Inferior parietal cortex (tissue), 1 donor: ENCODE measurements around the gene SMARCA4.
A peak's percentile ranks its signal among the peaks of the same experiment; 100 is the strongest.

Experiments
- DNase-seq: peaks from one replicate; pipeline ENCODE4 v3.0.0-alpha.2; 2016; ENCODE audit errors: extremely low spot score

SMARCA4 gene

GRCh38 chr19:11033251-11033650, 72.4 kb downstream of the SMARCA4 start:
- no peak for DNase-seq

GRCh38 chr19:11033763-11034162, 72.9 kb downstream of the SMARCA4 start:
- no peak for DNase-seq

DNA sequence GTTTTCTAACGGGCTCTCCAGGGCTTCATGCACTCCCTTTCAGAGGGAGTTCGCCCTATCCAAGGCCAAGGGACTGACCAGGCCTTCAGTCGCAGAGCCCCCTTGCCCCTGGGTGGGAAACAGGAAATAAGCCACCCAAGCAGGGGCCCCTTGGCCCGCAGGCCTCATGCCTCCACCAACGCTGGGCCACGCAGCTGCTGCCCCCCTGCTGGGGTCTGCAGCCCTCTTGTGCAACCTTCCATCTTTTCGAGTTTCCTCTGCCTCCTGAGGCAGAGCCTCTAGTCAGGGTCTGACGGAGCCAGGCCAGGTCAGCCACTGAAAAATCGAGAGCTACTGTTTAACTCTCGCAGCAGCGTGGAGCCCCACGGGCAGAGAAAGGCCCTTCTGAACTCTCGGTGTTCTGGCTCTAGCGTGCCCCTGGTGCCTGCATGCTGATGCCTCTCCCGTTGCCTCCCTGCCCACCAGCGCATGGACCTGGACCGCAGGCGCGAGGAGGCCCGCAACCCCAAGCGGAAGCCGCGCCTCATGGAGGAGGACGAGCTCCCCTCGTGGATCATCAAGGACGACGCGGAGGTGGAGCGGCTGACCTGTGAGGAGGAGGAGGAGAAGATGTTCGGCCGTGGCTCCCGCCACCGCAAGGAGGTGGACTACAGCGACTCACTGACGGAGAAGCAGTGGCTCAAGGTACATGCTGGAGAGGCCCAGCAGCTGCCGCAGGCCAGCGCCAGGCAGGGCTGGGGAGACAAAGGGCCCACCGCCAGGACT, 73.8 kb downstream of the SMARCA4 start:
- DNase-seq, result no peak

GRCh38 chr19:11035441-11036377, 74.9 kb downstream of the SMARCA4 start:
- peak; percentile 78 for DNase-seq

GRCh38 chr19:11038511-11038910, 77.7 kb downstream of the SMARCA4 start:
- DNase-seq, result no peak

GRCh38 chr19:11041194-11041593, 80.4 kb downstream of the SMARCA4 start:
- DNase-seq, result no peak

DNA sequence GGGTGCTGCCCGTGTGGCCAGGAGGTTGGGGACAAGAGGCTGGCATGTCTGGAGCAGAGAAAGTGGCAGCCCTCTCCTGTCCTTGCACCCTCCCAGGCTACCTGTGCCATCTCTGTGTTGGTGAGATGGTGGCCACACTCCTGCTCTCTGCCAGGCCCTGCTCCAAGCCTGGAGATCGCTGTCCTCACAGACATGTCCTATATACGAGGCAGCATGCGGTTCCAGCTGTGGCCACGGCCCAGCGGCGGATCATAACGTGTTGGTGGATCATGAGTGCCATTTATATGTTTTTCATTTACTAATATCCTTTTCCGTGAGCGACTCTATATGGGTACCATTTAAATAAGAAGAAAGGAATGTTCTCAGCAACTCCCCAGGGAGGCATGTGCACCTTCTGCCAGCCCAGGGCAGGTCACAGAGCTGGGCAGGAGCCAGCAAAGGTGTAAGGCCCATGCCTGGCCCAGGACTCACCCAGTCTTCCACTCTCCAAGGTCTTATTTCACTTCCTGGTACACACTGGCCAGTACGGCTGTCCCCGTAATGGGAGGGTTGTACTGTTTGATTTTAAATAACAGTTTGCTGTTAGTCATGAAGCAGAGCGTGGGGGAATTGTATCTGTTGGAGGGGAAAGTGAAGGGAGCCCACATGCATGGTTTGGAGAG, 81.3 kb downstream of the SMARCA4 start:
- DNase-seq, result no peak

GRCh38 chr19:11044431-11044830, 83.6 kb downstream of the SMARCA4 start:
- DNase-seq, result no peak

DNA sequence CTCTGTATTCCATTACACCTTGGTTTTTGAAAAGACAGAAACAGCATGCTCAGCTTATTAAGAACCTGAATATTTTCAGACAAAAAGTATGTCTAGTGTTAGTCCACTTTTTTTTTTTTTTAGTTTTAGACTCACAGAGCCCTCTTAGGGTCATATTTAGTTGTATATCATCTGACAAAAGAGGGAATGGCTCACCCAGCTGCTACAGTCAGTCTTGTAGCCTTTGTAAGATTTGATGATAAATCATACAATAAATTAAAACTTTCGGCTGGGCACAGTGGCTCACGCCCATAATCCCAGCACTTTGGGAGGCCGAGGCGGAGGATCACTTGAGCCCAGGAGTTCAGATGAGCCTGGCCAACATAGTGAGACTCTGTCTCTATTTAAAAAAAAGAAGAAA, 84.7 kb downstream of the SMARCA4 start:
- no peak for DNase-seq

GRCh38 chr19:11046605-11047354, 86.0 kb downstream of the SMARCA4 start:
- DNase-seq, result no peak

- no peak for DNase-seq
Measured at GRCh38 chr19:11047866-11048265, 87.0 kb downstream of the SMARCA4 start.

- no peak for DNase-seq
Measured at GRCh38 chr19:11050323-11051114, 89.7 kb downstream of the SMARCA4 start.

DNA sequence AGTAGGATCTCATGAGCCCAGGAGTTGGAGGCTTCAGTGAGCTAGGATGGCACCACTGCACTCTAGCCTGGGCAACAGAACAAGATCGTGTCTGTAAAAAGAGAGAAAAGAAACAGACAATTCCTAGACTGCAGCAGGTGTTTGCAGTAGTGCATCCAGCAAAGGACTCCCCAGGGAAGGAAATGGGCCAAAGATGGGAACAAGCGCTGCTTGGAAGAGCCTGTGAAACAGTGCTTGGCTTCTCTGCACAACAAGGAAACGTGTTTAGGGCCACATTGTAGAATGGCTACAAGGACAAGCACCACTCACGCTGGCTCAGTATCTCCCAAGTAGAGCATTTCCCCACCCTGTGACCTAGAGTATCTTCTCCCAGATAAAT, 93.0 kb downstream of the SMARCA4 start:
- DNase-seq, result no peak

DNA sequence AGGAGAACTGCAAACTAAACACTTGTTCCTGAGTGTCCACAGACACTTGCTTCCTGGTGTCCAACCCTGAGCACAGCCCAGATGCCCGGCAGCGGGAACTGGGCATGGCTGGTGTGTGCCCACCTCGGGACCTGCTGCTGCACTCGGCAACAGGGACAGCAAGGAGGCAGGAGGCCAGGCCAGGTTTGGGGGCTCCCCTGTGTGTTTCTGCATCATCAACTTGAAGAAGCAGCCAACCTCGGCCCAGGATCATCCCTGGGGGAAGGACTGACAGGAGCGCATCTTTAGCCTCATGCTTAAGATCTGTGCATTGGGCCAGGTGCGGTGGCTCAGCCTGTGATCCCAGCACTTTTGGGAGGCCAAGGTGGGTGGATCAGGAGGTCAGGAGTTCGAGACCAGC, 93.4 kb downstream of the SMARCA4 start:
- DNase-seq, result no peak

GRCh38 chr19:11054628-11055027, 93.8 kb downstream of the SMARCA4 start:
- DNase-seq, result no peak

GRCh38 chr19:11058246-11059030, 97.6 kb downstream of the SMARCA4 start:
- DNase-seq, result no peak

- DNase-seq, result no peak
Measured at GRCh38 chr19:11059511-11060358, 98.9 kb downstream of the SMARCA4 start.

DNA sequence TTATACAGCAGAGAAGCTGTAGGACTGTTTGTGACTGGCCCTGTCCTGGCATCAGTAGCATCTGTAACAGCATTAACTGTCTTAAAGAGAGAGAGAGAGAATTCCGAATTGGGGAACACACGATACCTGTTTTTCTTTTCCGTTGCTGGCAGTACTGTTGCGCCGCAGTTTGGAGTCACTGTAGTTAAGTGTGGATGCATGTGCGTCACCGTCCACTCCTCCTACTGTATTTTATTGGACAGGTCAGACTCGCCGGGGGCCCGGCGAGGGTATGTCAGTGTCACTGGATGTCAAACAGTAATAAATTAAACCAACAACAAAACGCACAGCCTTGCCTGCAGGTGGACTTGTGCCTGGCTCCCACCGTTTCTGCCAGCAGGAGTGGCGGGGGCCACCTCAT, 101.1 kb downstream of the SMARCA4 start:
- DNase-seq, result no peak

DNA sequence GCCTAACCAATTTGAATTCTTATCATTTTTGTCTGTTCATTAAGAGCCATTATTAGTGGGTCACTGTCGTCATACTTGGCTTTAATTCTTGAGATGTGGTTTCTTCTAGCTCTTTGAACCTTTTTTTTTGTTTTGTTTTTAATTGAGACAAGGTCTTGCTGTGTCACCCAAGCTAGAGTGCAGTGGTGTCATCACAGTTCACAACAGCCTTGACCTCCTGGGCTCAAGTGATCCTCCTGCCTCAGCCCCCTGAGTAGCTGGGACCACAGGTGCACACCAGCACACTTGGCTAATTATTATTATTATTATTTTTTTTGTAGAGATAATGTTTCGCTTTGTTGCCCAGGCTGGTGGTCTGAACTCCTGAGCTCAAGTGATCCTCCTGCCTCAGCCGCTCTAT, 102.6 kb downstream of the SMARCA4 start:
- DNase-seq, result no peak
